A549 treated with dexamethasone at 1 μM for 4 hours (cell line): ENCODE results near the gene HELB. TPM values are rescaled to one million over a fixed set of nuclear protein-coding genes. Genes with fewer than 3 reads are reported as not detected.

Experiments
- total RNA-seq: library from RNA; stranded (reverse); fragments of 200-300 nt; extraction: Qiagen RNA extraction; gene quantifications from 5 replicates; pipeline ENCODE4 v1.2.3, GENCODE V29; 2022

Gene HELB
- 0.83 to 1.7 TPM (median 1.4 TPM) in 5 replicates for total RNA-seq

DNA sequence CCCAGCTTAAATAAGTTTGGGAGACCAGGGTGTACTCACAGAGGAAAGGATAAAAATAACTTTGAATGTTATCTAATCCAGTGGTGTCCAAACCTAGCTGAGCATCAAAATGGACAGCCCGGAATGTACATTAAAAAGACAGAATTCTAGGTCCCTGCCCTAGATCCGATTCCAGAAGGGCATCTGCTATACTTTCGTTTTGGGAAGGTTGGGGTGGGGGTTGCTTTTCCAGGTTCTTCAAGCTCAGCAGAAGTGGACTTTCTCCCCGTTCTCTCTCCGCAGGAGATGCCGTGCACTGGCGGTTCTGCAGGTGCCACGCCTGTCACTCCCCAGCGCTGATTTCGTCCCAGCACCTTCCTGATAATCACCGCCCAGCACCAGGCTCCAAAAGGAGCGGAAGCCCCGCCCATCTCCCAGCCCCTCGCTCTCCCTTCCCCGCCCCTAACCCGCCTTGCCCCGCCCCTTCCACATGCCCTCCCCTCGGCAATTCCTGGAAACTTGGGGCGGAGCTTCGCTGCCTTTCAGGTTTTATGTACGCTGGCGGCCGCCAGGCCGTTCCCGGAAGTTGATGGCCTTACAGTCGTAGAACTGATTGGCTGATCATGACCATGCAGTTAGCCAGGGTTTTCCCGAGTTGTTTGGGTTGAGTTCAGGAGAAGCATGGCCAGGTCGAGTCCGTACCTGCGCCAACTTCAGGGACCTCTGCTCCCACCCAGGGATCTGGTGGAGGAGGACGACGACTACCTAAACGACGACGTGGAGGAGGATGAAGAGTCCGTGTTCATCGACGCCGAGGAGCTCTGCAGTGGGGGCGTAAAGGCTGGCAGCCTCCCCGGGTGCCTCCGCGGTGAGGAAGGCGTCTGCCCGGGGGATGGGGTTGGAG lies at the start of gene HELB:
Gene HELB, plus strand, starts transcription at position 550 of the 883 bp plus-strand sequence. Its CDS starts 111 bp downstream, at position 661.

Other genes starting within 250 kb of the HELB start
- gene LLPH, start 171.7 kb upstream of the HELB start, total RNA-seq, result 58.7 to 67.4 TPM (median 61.8 TPM) in 5 replicates
- gene TMBIM4, start 132.5 kb upstream of the HELB start, total RNA-seq, result 48.9 to 58.8 TPM (median 53.1 TPM) in 5 replicates
- 1.3 to 1.9 TPM (median 1.5 TPM) in 5 replicates for gene IRAK3, start 113.3 kb upstream of the HELB start, total RNA-seq